Measurements from ENCODE around the gene ALG1. TPM values are rescaled to one million over a fixed set of nuclear protein-coding genes. Genes with fewer than 3 reads are reported as not detected.
"Not testable (repeated sequence)": the region's sequence is repeated elsewhere in the genome, so short reads cannot be mapped to it uniquely, and the experiment has no call there.

Gene ALG1
- polyA plus RNA-seq, 1 experiment: 35.4 TPM

DNA sequence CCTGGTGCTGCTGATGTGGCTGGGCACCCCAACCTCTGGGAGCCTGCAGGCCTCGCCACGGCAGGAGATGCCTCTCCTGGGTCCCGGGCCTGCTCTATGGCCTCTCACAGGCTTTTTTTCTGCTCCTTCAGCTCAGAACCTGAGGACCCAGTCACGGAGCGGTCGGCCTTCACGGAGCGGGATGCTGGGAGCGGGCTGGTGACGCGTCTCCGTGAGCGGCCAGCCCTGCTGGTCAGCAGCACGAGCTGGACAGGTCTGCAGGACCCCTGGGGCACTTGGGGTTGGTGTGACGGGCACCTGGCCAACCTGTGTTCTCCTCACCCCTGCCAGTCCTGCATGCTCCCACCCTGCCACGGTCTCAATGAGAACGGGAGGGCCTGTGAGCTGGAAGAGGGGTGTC, 7.0 kb downstream of the ALG1 start:
- Histone ChIP-seq H3K9me3 (ENCODE audit: control insufficient read depth, insufficient read depth, low read length) (no peaks in the 10 kb centered on the region), H3K4me3 (ENCODE audit: low read depth, low read length) (no peak overlapping the region), H3K27me3 (ENCODE audit: control insufficient read depth, insufficient read depth, low read length) (no peaks in the 10 kb centered on the region), H3K27ac (ENCODE audit: low read depth, low read length) (no peak overlapping the region)
- ChIA-PET CTCF (no interaction called here), POLR2A (no interaction called here)
- DNase-seq (ENCODE audit: low read depth, low spot score): no peak
- TF ChIP-seq, protein P1, sequence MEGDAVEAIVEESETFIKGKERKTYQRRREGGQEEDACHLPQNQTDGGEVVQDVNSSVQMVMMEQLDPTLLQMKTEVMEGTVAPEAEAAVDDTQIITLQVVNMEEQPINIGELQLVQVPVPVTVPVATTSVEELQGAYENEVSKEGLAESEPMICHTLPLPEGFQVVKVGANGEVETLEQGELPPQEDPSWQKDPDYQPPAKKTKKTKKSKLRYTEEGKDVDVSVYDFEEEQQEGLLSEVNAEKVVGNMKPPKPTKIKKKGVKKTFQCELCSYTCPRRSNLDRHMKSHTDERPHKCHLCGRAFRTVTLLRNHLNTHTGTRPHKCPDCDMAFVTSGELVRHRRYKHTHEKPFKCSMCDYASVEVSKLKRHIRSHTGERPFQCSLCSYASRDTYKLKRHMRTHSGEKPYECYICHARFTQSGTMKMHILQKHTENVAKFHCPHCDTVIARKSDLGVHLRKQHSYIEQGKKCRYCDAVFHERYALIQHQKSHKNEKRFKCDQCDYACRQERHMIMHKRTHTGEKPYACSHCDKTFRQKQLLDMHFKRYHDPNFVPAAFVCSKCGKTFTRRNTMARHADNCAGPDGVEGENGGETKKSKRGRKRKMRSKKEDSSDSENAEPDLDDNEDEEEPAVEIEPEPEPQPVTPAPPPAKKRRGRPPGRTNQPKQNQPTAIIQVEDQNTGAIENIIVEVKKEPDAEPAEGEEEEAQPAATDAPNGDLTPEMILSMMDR (IDR thresholded peaks at IDR 0.05; ENCODE audit: low read depth, low read length): no peak

DNA sequence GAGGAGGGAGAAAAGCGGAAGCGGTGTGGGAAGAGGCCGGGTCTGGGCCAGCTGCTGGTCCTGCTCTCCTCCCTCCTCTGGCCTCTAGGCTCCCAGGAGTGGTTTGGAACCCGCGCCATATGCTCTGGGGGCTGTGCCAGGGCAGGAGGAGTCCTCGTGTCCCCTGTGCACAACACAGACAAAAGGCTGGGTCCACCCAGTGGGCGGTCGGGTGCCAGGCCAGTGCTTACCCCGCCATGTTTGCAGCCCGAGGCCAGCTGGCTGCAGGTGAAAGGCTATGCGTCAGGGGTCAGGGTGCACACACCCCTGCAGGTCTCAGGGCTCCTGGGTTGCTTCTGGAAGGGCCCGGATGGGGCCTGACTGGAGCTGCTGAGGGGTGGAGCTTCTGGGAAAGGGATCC, 8.8 kb downstream of the ALG1 start:
- H3K9me3 ChIP-seq (ENCODE audit: control insufficient read depth, insufficient read depth, low read length); H3K27ac ChIP-seq (ENCODE audit: low read depth, low read length); CTCF ChIA-PET; POLR2A ChIA-PET; DNase-seq (ENCODE audit: low read depth, low spot score); H3K27me3 ChIP-seq (ENCODE audit: control insufficient read depth, insufficient read depth, low read length); H3K4me3 ChIP-seq (ENCODE audit: low read depth, low read length): not testable (repeated sequence)

DNA sequence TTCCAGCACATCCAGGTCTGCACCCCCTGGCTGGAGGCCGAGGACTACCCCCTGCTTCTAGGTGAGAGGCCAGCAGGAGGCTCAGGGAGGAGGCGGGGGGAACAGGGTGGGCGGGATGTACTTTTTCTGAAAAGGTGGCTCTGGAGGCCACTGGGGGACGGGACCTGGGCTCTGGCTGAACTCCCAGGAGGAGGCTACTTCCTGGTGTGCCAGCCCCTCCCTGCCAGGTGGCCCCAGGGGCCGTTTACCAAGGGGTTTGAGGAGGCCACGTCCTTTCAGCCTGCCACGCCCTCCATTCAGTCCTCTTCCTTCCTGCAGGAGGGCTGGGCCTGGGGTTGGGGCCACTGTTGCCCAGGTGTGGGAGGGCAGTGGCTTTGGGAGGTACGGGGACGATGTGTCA, 9.4 kb downstream of the ALG1 start:
- H3K27me3 ChIP-seq (ENCODE audit: control insufficient read depth, insufficient read depth, low read length); H3K27ac ChIP-seq (ENCODE audit: low read depth, low read length); POLR2A ChIA-PET; CTCF ChIA-PET; H3K9me3 ChIP-seq (ENCODE audit: control insufficient read depth, insufficient read depth, low read length); H3K4me3 ChIP-seq (ENCODE audit: low read depth, low read length); DNase-seq (ENCODE audit: low read depth, low spot score): not testable (repeated sequence)

DNA sequence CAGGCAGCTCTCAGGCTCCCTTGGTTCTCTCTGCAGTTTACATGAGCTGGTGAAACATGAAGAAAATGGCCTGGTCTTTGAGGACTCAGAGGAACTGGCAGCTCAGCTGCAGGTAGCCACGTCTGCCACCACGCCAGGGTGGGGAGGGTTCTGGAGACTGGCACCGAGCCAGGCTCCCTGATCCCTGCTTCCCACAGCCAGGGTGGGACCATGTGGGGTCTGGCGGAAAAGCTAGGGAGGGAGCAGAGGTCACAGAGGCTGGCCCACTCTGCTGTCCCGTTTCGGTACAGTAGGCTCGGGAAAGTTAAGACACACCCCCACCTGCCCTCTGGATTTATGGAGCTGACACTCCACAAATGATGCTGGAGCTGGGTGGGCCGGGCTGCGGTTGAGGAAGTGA, 12.0 kb downstream of the ALG1 start:
- CTCF ChIA-PET: interaction anchor here (1.9 kb wide), 1 partner anchor 8 kb away, joined by 10 read pairs; no protein-coding TSS in a partner anchor
- H3K9me3 ChIP-seq (ENCODE audit: control insufficient read depth, insufficient read depth, low read length); H3K4me3 ChIP-seq (ENCODE audit: low read depth, low read length); POLR2A ChIA-PET; H3K27me3 ChIP-seq (ENCODE audit: control insufficient read depth, insufficient read depth, low read length); H3K27ac ChIP-seq (ENCODE audit: low read depth, low read length); DNase-seq (ENCODE audit: low read depth, low spot score): not testable (repeated sequence)

DNA sequence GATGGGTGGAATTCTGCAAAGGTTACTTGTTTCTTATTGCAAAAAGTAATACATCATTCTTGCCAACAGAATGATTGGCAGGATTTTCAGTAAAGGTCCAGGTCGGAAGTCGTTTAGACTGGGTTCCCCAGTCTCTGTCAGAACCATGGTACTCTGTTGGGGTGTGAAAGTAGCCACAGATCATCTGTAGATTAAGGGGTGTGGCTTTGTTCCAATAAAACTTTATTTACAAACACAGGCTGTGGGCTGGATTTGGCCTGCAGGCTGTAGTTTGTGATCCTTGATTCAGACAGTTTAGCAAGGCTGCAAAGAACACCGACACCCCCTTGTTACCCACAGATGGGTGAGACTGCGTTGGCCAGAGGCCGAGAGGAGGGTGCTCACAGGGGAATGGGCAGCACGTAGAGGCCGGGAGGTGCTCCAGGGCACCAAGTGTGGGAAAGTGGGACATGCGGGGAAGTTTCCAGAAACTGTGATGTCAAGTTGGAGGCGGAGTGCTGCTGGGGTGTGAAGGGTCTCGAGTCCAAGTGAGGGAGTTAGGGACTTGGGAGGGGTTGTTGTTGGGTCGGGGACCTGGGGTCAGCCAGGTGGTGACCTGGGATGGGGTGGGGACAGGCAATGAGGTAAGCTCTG, 12.6 kb downstream of the ALG1 start:
- POLR2A ChIA-PET; DNase-seq (ENCODE audit: low read depth, low spot score); H3K27ac ChIP-seq (ENCODE audit: low read depth, low read length); H3K27me3 ChIP-seq (ENCODE audit: control insufficient read depth, insufficient read depth, low read length); H3K9me3 ChIP-seq (ENCODE audit: control insufficient read depth, insufficient read depth, low read length); H3K4me3 ChIP-seq (ENCODE audit: low read depth, low read length): not testable (repeated sequence)
- CTCF ChIA-PET: interaction anchor here (1.0 to 1.9 kb wide), 5 partner anchors 9 to 126 kb away, joined by 3 to 10 read pairs (median 5); partner anchors contain the start of gene SEC14L5

DNA sequence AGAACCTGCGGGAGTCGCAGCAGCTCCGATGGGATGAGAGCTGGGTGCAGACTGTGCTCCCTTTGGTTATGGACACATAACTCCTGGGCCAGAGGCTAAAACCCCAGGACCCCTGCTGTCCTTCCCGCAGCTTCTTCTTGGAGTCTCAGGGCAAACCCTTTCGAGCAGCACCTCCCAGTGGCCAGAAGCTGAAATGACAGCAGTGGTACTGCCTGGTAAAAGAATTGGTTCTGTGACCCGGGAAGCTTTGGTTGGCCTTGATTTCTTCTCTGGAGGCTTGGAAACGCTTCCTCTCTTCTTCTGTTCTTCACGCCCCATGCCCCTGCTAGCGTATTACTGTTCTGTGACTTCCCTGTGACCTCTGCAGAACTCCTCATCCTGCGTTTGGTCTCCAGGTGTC, 13.2 kb downstream of the ALG1 start:
- CTCF ChIA-PET: interaction anchor here (1.0 to 1.9 kb wide), 5 partner anchors 10 to 127 kb away, joined by 3 to 10 read pairs (median 5); partner anchors contain the start of gene SEC14L5
- H3K27ac ChIP-seq (ENCODE audit: low read depth, low read length); H3K27me3 ChIP-seq (ENCODE audit: control insufficient read depth, insufficient read depth, low read length); POLR2A ChIA-PET; DNase-seq (ENCODE audit: low read depth, low spot score); H3K9me3 ChIP-seq (ENCODE audit: control insufficient read depth, insufficient read depth, low read length); H3K4me3 ChIP-seq (ENCODE audit: low read depth, low read length): not testable (repeated sequence)
- TF ChIP-seq, protein P1 (IDR thresholded peaks at IDR 0.05; ENCODE audit: low read depth, low read length): peak; percentile 62

DNA sequence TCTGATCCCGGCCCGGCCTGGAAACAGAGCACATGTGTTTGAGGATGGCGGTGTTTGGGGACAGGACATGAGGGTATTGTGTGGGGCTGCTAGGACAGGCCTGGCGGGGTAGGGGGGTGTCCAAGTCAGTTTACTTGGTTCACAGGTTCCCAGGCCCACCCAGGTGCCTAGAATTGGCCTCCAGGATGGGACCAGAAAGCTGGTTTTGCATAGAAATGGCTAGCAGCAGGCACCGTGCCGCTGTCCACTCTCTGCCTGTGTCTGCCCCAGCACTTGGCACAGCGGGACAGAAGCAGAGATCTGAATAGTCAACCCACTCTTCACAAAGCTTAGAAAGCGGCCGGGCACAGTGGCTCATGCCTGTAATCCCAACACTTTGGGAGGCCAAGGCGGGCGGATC, 14.1 kb downstream of the ALG1 start:
- POLR2A ChIA-PET; DNase-seq (ENCODE audit: low read depth, low spot score); H3K27ac ChIP-seq (ENCODE audit: low read depth, low read length); H3K27me3 ChIP-seq (ENCODE audit: control insufficient read depth, insufficient read depth, low read length); H3K4me3 ChIP-seq (ENCODE audit: low read depth, low read length); H3K9me3 ChIP-seq (ENCODE audit: control insufficient read depth, insufficient read depth, low read length): not testable (repeated sequence)
- CTCF ChIA-PET: interaction anchor here (0.6 to 1.9 kb wide), 3 partner anchors 10 to 130 kb away, joined by 3 to 10 read pairs (median 3); no protein-coding TSS in a partner anchor

DNA sequence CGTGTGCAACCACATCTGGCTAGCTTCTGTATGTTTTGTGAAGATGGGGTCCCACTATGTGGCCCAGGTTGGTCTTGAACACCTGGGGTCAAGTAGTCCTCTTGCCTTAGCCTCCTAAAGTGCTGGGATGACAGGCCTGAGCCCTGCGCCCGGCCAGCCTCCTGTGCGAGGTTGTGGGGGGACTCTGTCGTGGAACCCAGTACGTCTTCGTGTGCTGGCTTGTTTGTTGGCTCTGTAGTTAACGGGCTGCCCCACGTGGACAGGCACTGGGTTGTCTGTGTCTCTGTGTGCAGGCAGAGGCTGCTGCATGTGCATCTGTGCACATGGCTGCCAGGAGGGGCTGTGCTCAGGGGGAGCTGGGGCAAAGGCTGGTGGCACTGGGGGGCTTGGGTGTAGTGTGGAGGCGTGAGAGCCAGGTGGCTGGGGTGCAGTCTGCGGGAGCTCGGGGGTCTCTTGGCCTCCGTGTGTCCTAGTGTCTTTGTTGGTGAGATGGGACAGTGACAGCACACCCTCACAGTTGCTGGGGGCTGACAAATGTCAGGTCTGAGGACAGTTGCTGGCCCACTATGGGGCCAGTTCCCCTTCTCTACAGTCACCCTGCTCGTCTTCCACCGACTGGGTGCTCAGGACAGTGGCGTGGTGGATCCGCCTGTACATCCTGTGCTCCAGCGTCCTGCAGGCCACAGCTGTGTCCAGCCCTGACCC, 16.6 kb downstream of the ALG1 start:
- POLR2A ChIA-PET; H3K27ac ChIP-seq (ENCODE audit: low read depth, low read length); H3K4me3 ChIP-seq (ENCODE audit: low read depth, low read length); H3K9me3 ChIP-seq (ENCODE audit: control insufficient read depth, insufficient read depth, low read length); H3K27me3 ChIP-seq (ENCODE audit: control insufficient read depth, insufficient read depth, low read length); DNase-seq (ENCODE audit: low read depth, low spot score): not testable (repeated sequence)
- CTCF ChIA-PET: interaction anchor here (0.6 kb wide), 1 partner anchor 318 kb away, joined by 3 read pairs; no protein-coding TSS in a partner anchor

DNA sequence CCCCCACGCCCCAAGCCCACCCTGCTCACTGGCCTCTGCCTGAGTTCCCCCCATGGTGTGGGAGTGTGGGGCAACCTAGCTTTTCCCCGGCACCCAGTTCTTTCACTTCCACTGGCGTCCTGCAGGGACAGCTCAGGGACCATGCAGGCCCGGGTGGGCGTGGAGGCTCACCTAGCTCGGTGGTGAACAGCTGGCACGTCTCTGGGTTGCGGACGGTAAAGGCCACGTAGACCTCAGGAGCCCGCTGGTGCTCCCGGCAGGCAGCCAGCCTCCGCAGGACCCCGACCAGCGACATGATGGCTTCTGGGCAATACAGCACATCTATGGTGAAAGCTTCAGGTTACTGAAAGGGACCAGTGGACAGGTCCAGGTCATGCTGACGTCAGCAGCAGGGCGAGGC, 17.3 kb downstream of the ALG1 start:
- H3K4me3 ChIP-seq (ENCODE audit: low read depth, low read length); H3K9me3 ChIP-seq (ENCODE audit: control insufficient read depth, insufficient read depth, low read length); H3K27me3 ChIP-seq (ENCODE audit: control insufficient read depth, insufficient read depth, low read length); DNase-seq (ENCODE audit: low read depth, low spot score); POLR2A ChIA-PET; H3K27ac ChIP-seq (ENCODE audit: low read depth, low read length); CTCF ChIA-PET: not testable (repeated sequence)

DNA sequence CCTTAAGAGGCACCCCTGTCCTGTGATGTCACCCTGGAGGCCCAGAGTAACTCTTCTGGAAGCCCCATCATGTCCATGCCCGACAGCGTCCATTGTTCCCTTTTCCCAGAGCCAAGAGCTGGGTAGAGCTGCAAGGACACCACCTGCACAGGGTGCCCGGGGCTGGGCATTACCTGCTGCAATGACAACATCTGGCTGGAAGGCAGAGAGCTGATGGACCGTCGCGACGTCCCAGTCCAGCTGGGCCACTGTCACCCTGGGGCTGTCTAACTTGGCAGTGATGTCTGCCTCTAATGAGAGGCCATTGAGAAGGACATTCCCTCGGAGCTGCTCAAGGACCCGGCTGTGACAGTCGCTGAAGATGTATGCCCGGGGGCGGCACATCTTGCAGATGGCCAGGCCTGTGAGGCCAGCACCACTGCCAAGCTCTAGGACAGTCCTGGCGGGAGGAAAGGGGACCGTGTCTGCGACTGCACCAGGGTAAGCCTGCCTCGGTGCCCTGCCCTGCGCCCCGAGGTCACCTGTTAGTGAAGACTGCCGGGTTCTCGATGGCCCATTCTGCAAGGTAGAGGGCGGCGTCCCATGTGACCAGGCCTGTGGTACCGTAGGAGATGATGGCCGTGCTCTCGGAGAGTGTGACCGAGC, 18.4 kb downstream of the ALG1 start:
- H3K27ac ChIP-seq (ENCODE audit: low read depth, low read length); H3K9me3 ChIP-seq (ENCODE audit: control insufficient read depth, insufficient read depth, low read length); POLR2A ChIA-PET; H3K4me3 ChIP-seq (ENCODE audit: low read depth, low read length); H3K27me3 ChIP-seq (ENCODE audit: control insufficient read depth, insufficient read depth, low read length); CTCF ChIA-PET; DNase-seq (ENCODE audit: low read depth, low spot score): not testable (repeated sequence)
